Stimulated activated CD4-positive, alpha-beta T cell treated with anti-CD3 and anti-CD28 coated beads, TNF-alpha, amount 100 ng/mL, for 1 hour (primary cell): Measurements from ENCODE around the gene MAP1A.

Source experiments
- DNase-seq, 3 donors: peaks; one replicate each; pipeline ENCODE4 v3.0.0-alpha.2; 2020; ENCODE audit warnings: low read depth in 3 of 3, low spot score in 1 of 3

Gene MAP1A

DNA sequence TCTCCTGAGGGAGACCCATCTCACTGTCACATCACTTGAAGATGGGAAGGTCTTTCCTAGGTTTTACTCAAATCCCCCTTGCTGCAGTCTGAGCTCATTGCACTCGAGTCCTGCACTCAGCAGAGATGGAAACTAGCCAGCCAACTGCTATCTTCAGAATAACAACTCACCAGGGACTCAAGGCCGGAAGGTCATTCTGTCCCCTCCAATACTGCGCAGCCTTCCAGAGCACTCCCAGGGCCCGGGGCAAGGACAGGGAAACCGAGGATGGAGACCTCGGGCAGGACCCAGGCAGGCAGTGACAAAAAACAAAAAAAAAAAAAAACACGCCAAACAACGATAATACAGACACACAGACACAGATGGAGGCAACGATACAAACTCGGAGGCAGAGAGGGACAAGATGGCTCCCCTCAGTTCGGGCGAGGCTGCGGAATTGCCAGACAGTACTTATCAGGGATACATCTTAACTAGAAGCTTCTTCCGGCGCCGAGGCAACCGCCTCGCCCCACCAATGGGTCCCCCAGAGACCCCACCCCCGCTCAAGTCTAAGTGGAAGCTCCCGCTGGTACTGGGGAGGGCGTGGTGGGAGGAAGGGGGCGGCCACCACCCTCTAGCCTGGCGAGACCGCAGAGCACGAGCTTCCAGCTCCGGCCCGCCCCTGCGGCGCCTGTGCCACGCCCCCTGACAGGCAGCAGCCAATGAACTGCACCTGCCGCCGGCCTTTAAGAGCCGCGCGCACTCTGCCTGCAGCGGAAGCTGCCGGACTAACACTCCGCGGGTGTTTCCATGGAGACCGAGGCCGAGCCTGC lies 7.0 kb upstream of the MAP1A start:
- DNase-seq = peak; percentile 87 to 90 (median 89)

DNA sequence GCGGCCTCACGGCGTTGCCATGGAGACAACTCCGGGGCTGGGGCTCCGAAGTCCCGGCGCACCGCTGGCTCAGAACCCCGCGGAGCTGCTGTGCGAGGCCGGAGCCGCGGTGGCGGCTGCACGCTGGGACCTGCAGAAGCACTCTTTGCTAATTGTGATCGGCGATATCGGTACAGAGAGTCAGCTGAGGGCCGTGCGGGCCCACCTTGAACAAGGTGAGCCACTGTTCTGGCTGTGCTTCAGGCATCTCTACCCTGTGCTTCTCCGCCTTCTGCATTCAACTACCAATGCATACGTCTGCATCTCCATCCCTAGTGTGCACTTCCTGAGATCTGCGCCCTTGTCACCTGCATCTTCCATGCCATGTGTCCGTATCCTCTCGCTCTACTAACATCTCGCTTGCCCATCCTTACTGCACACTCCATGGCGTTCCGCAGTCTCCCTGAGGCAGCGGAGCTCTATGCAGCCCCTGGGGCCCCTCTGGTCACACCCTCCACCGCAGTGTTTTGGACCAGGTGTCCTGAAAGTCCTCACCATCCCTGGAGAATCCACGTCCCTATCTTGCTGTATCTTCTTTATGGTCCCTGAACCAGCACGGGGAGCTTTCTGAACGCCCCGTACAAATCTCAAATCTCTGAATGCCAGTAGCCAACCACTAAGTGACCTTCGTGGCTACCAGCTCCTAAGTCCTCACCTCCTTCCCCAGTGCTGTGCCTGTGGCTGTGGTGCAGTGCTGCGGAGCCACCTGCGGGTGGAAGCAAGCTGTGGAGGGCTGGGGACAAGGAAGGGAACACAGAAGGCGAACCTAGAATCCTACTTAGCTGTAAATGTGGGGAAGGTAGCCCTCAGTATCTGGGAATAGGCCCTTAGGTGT lies 6.2 kb upstream of the MAP1A start:
- no peak for DNase-seq

DNA sequence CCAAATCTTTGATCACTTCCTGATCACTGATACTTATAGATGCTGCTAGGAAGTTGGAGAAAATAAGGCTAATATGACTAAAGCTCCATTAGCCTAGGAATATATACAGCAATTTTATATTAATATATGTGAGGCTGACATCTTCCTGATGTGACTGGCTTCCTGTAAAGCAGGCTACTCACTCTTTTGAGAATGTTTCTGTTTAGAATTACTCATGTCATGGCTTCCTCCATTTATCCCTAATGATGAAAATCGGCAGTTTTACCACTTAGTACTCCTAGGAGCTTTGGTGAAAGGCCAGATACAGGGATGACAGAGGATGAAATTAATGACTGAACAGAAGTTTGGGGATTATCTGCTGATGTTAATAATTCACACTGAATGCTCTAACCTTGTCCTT lies 3.9 kb upstream of the MAP1A start:
- DNase-seq = no peak

DNA sequence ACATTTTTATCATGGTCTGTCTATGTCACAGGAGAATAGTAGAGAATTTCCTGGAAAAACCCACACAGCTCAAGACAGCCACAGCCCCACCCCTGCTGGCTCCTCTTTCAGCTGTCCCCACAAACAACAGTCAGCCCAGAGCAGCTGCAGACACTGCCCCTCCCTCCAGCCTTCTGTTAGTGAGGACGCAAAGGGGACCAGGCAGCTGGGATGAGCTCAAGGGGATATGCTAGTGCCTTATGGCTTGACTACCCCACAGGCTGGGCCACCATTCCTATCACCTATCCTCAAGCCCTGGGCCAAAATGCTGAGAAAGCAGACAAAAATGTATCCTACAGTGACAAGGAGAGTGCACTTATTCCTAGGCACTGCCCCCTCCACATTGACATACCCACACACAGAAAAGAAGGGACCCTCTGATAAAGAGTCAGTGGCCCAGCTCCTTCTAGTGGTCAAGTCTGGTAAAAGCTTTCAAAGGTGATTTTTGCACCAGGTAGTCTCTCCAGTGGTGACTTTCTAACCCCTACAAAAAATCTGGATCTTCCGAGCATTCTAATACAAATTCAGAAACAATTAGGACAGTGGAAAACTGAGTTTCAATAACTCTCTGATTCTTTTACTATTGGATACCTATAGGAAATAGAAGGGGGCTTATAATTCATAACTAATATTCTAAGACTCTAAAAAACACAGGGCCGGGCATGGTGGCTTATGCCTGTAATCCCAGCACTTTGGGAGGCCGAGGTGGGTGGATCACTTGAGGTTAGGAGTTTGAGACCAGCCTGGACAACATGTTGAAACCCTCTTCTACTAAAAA lies 3.0 kb upstream of the MAP1A start:
- no peak for DNase-seq

DNA sequence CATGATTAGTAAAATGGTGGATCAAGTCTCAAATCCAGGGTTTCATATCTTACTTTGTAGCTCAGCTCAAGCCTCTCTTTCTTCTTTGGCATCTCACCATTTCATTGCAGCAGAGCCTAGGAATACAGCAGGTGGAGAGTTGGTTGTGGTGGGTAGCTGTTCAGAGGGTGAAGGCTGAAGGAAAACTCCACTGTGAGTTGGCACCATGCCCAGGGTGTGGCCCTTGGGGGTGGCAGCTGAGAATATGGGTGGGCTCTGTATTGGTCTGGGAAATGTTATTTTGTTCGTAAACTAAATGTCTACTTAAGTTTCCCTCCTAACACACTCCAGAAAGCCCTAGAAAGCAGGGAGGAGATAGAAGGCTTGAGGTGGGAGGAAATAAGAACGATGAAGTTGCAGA lies 1.7 kb upstream of the MAP1A start:
- DNase-seq = no peak

DNA sequence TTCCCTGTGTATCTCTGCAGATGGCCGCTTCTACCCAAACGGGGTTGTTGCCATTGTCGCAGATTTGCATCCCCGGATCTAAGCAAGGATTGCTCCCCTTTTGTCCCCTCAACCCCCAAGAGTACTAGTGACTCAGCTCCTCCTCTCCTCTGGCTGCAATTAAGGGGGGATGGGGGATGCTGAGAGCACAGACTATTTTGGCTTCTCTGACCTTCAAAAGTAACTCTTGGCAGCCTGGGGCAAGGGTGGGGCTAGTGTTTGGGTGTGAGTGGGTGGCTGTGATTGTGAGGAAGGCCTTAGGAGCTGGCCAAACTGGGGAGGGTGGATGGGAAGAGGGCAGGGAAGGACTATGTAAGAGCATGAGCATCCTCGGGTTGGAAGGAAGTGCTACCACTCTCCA lies 1.2 kb upstream of the MAP1A start:
- no peak for DNase-seq

DNA sequence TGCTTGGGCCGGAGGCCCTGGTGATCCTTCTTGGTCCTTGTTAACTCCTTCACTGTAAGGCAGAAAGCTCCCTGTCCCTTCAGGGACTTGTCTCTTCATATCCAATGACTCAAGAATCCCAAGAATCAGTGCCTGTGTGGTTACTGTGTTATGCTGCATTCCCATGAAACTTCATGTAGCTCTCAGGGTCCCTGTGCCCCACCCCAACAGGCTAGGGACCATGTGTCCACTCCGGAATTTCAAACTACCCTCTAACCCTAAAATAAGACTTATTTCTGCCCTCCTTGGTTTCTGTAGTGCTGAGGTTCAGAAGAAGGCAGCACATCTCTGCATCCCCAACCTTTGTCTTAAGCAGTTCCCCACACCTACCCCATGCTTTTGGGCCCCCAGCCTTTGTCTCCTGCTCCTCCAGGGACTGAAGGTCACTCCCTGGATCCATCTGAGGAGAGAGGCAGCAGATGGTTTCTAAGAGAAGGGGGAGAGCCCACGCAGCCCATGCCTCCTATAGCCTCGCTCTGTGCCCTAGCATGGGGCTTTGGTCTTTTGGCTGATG lies 531 bp upstream of the MAP1A start:
- DNase-seq = no peak

DNA sequence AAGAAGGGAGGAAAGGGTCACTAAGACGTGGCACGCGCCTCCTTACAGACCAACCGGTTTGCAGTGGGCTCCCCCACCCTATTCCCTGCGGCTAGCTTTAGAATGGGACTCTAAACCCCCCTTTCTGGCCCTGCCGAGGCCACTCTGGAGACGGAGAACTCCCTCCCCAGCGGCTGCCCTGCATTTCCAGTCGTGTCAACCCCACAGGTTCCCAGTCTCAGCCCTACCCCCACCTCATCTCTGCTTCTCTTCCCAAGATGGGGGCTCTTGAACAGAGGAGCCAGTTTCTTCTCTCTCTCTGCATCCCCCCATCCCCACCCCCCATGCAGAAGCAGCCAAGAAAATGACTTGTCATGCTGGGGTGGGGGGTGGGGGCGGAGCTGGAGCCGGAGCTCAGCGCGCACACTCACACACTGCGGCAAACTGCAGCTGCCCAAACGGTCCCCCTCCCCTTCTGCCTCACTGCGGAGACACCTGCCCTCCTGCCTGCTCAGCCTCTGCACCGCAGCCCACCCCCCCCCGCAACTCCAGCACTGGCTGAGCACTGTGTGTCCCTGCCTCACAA lies 871 bp downstream of the MAP1A start:
- DNase-seq = no peak

DNA sequence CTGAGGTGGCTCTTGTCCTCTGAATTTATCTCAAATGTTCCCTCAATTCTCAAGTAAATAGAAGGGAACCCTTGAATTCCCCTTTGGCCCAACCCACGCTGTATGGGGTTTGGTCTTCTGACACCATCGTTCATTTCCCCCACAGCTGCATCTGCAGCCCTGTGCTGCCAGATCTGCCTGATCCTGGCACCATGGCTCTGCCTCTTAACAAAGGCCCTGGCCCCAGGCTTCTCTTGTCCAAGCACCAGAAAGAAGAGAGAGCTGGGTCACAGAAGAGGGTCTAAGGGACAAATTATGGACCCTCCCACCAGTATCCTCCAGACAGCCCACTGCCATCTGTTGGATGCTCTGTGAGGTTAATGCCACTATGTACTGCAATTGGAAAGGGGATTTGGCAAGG lies 1.8 kb downstream of the MAP1A start:
- DNase-seq = no peak

DNA sequence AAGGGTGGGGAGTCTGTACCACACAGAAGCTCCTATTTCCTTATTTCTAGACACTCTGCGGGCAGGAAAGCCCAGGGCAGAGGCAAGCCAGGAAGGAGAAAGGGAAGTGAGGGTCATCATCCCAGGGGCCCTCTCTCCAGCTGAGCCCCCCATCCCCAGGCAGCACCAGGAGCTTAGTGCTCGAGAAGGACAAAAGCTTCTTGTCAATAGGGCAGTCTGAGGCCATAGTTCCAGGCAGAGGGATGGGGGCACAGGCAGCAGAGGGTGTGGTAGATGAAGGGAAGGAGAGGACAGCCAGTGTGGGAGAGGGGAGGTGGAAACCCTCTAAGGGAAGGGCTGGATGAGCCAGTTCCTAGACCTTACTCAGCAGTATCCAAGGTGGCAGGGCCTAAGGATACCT lies 2.7 kb downstream of the MAP1A start:
- no peak for DNase-seq

DNA sequence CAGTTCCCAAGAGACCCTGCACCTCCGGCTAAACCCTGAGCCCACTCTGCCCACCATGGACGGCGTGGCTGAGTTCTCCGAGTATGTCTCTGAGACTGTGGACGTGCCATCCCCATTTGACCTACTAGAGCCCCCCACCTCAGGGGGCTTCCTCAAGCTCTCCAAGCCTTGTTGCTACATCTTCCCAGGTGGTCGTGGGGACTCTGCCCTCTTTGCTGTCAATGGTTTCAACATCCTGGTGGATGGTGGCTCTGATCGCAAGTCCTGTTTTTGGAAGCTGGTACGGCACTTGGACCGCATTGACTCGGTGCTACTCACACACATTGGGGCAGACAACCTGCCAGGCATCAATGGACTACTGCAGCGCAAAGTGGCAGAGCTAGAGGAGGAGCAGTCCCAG lies 4.0 kb downstream of the MAP1A start:
- DNase-seq = no peak

DNA sequence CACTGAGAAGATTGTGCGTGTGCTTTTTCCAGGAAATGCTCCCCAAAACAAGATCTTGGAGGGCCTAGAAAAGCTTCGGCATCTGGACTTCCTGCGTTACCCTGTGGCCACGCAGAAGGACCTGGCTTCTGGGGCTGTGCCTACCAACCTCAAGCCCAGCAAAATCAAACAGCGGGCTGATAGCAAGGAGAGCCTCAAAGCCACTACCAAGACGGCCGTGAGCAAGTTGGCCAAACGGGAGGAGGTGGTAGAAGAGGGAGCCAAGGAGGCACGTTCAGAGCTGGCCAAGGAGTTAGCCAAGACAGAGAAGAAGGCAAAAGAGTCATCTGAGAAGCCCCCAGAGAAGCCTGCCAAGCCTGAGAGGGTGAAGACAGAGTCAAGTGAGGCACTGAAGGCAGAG lies 4.8 kb downstream of the MAP1A start:
- no peak for DNase-seq

DNA sequence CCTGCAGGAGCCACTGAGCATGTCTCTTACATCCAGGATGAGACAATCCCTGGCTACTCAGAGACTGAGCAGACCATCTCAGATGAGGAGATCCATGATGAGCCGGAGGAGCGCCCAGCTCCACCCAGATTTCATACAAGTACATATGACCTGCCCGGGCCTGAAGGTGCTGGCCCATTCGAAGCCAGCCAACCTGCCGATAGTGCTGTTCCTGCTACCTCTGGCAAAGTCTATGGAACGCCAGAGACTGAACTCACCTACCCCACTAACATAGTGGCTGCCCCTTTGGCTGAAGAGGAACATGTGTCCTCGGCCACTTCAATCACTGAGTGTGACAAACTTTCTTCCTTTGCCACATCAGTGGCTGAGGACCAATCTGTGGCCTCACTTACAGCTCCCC lies 6.2 kb downstream of the MAP1A start:
- DNase-seq = no peak

DNA sequence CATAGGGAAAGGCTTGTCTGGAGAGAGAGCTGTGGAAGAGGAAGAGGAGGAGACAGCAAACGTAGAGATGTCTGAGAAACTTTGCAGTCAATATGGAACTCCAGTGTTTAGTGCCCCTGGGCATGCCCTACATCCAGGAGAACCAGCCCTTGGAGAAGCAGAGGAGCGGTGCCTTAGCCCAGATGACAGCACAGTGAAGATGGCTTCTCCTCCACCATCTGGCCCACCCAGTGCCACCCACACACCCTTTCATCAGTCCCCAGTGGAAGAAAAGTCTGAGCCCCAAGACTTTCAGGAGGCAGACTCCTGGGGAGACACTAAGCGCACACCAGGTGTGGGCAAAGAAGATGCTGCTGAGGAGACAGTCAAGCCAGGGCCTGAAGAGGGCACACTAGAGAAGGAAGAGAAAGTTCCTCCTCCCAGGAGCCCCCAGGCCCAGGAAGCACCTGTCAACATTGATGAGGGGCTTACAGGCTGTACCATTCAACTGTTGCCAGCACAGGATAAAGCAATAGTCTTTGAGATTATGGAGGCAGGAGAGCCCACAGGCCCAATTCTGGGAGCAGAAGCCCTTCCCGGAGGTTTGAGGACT lies 6.9 kb downstream of the MAP1A start:
- no peak for DNase-seq

DNA sequence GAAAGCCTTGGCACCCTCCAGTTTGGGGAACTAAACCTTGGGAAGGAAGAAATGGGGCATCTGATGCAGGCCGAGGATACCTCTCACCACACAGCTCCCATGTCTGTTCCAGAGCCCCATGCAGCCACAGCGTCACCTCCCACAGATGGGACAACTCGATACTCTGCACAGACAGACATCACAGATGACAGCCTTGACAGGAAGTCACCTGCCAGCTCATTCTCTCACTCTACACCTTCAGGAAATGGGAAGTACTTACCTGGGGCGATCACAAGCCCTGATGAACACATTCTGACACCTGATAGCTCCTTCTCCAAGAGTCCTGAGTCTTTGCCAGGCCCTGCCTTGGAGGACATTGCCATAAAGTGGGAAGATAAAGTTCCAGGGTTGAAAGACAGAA lies 7.7 kb downstream of the MAP1A start:
- DNase-seq = no peak

DNA sequence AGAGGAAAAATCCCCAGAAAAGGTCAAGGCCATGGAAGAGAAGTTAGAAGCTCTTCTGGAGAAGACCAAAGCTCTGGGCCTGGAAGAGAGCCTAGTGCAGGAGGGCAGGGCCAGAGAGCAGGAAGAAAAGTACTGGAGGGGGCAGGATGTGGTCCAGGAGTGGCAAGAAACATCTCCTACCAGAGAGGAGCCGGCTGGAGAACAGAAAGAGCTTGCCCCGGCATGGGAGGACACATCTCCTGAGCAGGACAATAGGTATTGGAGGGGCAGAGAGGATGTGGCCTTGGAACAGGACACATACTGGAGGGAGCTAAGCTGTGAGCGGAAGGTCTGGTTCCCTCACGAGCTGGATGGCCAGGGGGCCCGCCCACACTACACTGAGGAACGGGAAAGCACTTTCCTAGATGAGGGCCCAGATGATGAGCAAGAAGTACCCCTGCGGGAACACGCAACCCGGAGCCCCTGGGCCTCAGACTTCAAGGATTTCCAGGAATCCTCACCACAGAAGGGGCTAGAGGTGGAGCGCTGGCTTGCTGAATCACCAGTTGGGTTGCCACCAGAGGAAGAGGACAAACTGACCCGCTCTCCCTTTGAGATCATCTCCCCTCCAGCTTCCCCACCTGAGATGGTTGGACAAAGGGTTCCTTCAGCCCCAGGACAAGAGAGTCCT lies 9.0 kb downstream of the MAP1A start:
- DNase-seq = no peak

DNA sequence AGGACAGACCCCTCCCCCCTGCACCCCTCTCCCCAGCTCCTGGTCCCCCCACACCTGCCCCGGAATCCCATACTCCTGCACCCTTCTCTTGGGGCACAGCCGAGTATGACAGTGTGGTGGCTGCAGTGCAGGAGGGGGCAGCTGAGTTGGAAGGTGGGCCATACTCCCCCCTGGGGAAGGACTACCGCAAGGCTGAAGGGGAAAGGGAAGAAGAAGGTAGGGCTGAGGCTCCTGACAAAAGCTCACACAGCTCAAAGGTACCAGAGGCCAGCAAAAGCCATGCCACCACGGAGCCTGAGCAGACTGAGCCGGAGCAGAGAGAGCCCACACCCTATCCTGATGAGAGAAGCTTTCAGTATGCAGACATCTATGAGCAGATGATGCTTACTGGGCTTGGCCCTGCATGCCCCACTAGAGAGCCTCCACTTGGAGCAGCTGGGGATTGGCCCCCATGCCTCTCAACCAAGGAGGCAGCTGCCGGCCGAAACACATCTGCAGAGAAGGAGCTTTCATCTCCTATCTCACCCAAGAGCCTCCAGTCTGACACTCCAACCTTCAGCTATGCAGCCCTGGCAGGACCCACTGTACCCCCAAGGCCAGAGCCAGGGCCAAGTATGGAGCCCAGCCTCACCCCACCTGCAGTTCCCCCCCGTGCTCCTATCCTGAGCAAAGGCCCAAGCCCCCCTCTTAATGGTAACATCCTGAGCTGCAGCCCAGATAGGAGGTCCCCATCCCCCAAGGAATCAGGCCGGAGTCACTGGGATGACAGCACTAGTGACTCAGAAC lies 9.8 kb downstream of the MAP1A start:
- DNase-seq = no peak

DNA sequence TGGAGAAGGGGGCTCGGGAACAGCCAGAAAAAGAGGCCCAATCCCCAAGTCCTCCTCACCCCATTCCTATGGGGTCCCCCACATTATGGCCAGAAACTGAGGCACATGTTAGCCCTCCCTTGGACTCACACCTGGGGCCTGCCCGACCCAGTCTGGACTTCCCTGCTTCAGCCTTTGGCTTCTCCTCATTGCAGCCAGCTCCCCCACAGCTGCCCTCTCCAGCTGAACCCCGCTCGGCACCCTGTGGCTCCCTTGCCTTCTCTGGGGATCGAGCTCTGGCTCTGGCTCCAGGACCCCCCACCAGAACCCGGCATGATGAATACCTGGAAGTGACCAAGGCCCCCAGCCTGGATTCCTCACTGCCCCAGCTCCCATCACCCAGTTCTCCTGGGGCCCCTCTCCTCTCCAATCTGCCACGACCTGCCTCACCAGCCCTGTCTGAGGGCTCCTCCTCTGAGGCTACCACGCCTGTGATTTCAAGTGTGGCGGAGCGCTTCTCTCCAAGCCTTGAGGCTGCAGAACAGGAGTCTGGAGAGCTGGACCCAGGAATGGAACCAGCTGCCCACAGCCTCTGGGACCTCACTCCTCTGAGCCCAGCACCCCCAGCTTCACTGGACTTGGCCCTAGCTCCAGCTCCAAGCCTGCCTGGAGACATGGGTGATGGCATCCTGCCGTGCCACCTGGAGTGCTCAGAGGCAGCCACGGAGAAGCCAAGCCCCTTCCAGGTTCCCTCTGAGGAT lies 10.6 kb downstream of the MAP1A start:
- no peak for DNase-seq
